Testis (tissue), 3 donors: ENCODE data around the gene HIPK2. TPM values are rescaled to one million over a fixed set of nuclear protein-coding genes. Genes with fewer than 3 reads are reported as not detected.

Experiments
- DNase-seq: peaks from one replicate; pipeline ENCODE4 v3.0.0-alpha.2; 2019
- H3K27ac ChIP-seq, 2 donors: fragments of 200-600 bp; sonication (generic); one replicate each; pipeline ENCODE4 v1.5.1; 2019
- H3K27me3 ChIP-seq: fragments of 200-600 bp; sonication (generic); one replicate; pipeline ENCODE4 v1.5.1; 2019
- H3K36me3 ChIP-seq: fragments of 200-600 bp; sonication (generic); one replicate; pipeline ENCODE4 v1.5.1; 2017; ENCODE audit warnings: low read depth; ENCODE audit errors: missing control alignments
- H3K4me1 ChIP-seq: fragments of 200-600 bp; sonication (generic); one replicate; pipeline ENCODE4 v1.5.1; 2019
- H3K4me3 ChIP-seq, 2 donors: fragments of 200-600 bp; sonication (generic); one replicate each; pipeline ENCODE4 v1.5.1; 2017 to 2019
- H3K9me3 ChIP-seq: fragments of 200-600 bp; sonication (generic); one replicate; pipeline ENCODE4 v1.5.1; 2017
- POLR2A ChIP-seq: fragments of 450-650 bp; IDR thresholded peaks from one replicate; pipeline ENCODE4 v1.6.1; 2017; ENCODE audit warnings: antibody characterized with exemption, mild to moderate bottlenecking, moderate library complexity
- WGBS, 2 donors: methylation state at CpG; one replicate each; pipeline ENCODE4 v1.1.5; 2018; 5-methylcytosine and 5-hydroxymethylcytosine counted together
- intact Hi-C: fragments of 100-400 bp; cut with DNase I; formaldehyde crosslinking; loops from one replicate; pipeline ENCODE4 v1.15.1; 2023; ENCODE audit warnings: low total_unique reads
- polyA plus RNA-seq: library from polyadenylated mRNA; stranded (reverse); fragments of 350-450 nt; fragmentation: Illumina TruSeq; extraction: RNeasy Lipid Tissue Mini Kit (QIAGEN cat#74804); gene quantifications from one replicate; pipeline ENCODE4 v1.2.3, GENCODE V29; 2014; ENCODE audit warnings: low read depth, low replicate concordance; ENCODE audit not compliant: insufficient read depth
- total RNA-seq, 2 donors: library from RNA; depleted of rRNA; stranded (reverse); fragments of >200 nt; gene quantifications; one replicate each; pipeline ENCODE4 v1.2.3, GENCODE V29; 2016
- TF ChIP-seq, protein P1 (sequence below), 3 experiments: fragments of 450-650 bp in 2 of 3; fragments of 200-600 bp in 1 of 3; sonication (generic) in 1 of 3; IDR thresholded peaks; one replicate each; pipeline ENCODE4 v1.5.1; 2016 to 2019; ENCODE audit warnings: antibody characterized with exemption in 3 of 3, mild to moderate bottlenecking in 2 of 3, moderate library complexity in 1 of 3

The HIPK2 gene
- total and polyA plus RNA-seq, 3 donors from 2014 or later: 6.3 to 22.4 (median 17.8) TPM

GRCh38 chr7:139566736-139567646 is 210.8 kb downstream of the HIPK2 start:
- no peaks in the 10 kb centered on the region for H3K36me3 ChIP-seq
- no peak overlapping the region for H3K4me3 ChIP-seq
- WGBS, 2 donors: 89 to 94% methylated on average over 13 to 15 of the region's 15 CpGs
- TF ChIP-seq, protein P1, sequence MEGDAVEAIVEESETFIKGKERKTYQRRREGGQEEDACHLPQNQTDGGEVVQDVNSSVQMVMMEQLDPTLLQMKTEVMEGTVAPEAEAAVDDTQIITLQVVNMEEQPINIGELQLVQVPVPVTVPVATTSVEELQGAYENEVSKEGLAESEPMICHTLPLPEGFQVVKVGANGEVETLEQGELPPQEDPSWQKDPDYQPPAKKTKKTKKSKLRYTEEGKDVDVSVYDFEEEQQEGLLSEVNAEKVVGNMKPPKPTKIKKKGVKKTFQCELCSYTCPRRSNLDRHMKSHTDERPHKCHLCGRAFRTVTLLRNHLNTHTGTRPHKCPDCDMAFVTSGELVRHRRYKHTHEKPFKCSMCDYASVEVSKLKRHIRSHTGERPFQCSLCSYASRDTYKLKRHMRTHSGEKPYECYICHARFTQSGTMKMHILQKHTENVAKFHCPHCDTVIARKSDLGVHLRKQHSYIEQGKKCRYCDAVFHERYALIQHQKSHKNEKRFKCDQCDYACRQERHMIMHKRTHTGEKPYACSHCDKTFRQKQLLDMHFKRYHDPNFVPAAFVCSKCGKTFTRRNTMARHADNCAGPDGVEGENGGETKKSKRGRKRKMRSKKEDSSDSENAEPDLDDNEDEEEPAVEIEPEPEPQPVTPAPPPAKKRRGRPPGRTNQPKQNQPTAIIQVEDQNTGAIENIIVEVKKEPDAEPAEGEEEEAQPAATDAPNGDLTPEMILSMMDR (IDR thresholded peaks at IDR 0.05): no peak
- TF ChIP-seq POLR2A: no peak
- H3K27ac ChIP-seq: no peak overlapping the region
- no peaks in the 10 kb centered on the region for H3K4me1 ChIP-seq
- intact Hi-C loops: no loop called here
- no peaks in the 10 kb centered on the region for H3K27me3 ChIP-seq
- no peaks in the 10 kb centered on the region for H3K9me3 ChIP-seq
- no peak for DNase-seq

DNA sequence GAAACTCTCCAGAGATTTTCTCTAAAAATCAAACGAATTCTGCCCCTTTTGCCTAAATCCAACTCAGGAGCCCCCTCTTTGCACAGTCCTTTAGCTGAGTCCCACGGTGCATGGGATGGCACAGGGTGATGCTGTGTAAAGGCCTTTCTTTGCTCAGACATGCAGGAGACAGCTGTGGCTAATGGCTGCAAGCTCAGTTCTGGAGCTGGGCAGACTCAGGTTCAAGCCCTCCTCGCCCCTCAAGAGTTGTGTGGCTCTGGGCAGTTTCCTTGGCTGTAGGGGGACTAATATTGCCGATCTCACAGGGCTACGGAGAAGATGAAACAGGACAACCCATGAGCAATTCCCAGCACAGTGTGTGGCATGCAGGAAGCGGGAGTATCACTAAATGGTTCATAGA is 211.7 kb downstream of the HIPK2 start:
- intact Hi-C loops: no loop called here
- 87 to 90% methylated on average over 6 of the region's 6 CpGs for WGBS, 2 donors
- no peak for DNase-seq

GRCh38 chr7:139563856-139564255 is 213.9 kb downstream of the HIPK2 start:
- no peaks in the 10 kb centered on the region for H3K9me3 ChIP-seq
- no peaks in the 10 kb centered on the region for H3K36me3 ChIP-seq
- TF ChIP-seq, protein P1 (IDR thresholded peaks at IDR 0.05): no peak
- TF ChIP-seq POLR2A: no peak
- DNase-seq: no peak
- WGBS, 2 donors: 93 to 94% methylated on average over 5 of the region's 5 CpGs
- no peaks in the 10 kb centered on the region for H3K27me3 ChIP-seq
- H3K4me1 ChIP-seq: no peaks in the 10 kb centered on the region
- H3K4me3 ChIP-seq: no peak overlapping the region
- no peak overlapping the region for H3K27ac ChIP-seq
- intact Hi-C loops: no loop called here

More for the DNA sequence above, 211.7 kb downstream of the HIPK2 start:
- Histone ChIP-seq H3K36me3 (no peaks in the 10 kb centered on the region), H3K4me1 (no peaks in the 10 kb centered on the region), H3K9me3 (no peaks in the 10 kb centered on the region), H3K4me3 (no peak overlapping the region), H3K27me3 (no peaks in the 10 kb centered on the region), H3K27ac (no peak overlapping the region)
- no peak for TF ChIP-seq POLR2A
- TF ChIP-seq, protein P1 (IDR thresholded peaks at IDR 0.05): no peak

DNA sequence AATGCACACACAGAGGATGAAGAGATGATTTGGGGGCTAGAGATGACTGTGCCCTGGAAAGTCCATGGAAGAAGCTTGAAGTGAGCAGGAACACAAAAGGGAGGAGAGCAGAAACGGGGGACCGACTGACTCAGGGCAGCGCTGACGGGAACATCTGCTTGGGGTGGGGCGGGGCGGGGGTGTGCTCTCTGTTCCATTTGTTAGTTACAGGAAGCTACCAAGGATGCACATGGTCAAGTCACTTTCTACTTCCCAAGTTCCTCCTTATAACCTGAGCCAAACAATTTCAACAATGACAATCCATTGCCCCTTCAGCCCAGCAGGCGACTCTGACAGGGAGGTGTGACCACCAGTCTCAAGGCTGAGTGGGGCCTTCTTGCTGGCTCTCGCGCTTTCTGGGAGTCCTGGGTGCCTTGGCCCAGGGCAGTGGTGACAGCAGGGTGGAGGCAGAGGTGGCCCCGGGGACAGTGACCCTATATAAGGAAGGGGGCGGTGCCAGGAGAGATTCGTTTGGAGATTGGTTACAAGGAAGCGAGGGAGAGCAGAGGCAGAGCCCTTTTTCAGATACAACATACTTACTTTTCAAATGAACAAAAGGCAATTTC is 214.7 kb downstream of the HIPK2 start:
- Histone ChIP-seq H3K27me3 (no peaks in the 10 kb centered on the region), H3K36me3 (no peaks in the 10 kb centered on the region), H3K4me3 (no peak overlapping the region), H3K9me3 (no peaks in the 10 kb centered on the region), H3K27ac (no peak overlapping the region), H3K4me1 (no peaks in the 10 kb centered on the region)
- intact Hi-C loops: no loop called here
- TF ChIP-seq, protein P1 (IDR thresholded peaks at IDR 0.05): no peak
- TF ChIP-seq POLR2A: no peak
- DNase-seq: no peak
- WGBS, 2 donors: 76 to 80% methylated on average over 13 of the region's 13 CpGs
